K562 (cell line): ENCODE measurements around the gene OR4S1. TPM values are rescaled to one million over a fixed set of nuclear protein-coding genes. Genes with fewer than 3 reads are reported as not detected.

Experiments
- ATAC-seq: fragments of 200-7000 bp; cut with Tn5 transposase; 3 replicates; pipeline ENCODE4 v1.9.1; 2020; ENCODE audit warnings: moderate library complexity
- BruUV-seq: library from RNA; stranded (reverse); fragments of 400-500 nt; replicated peaks from 2 replicates; lab custom pipeline; 2021; lab: Mats Ljungman, UMichigan
- CTCF ChIA-PET: fragments of 300-600 bp; formaldehyde crosslinking; extraction: SDS; loops from one replicate; lab custom pipeline; 2021; ENCODE audit warnings: low intra/inter-chr PET ratio; lab: Yijun Ruan, JAX
- POLR2A ChIA-PET: fragments of 300-600, 350-650 bp; sonication (Branson Sonifier 250); formaldehyde crosslinking; extraction: SDS; loops from one replicate; lab custom pipeline; 2021; ENCODE audit warnings: antibody characterized with exemption, inconsistent platforms; lab: Yijun Ruan, JAX
- DNase-seq, 4 experiments: peaks; one replicate each; pipeline versions ENCODE4 v3.0.0 to v3.0.0-alpha.2; 2011 to 2018; ENCODE audit warnings: low spot score in 3 of 4, mixed read lengths in 3 of 4; ENCODE audit errors: extremely low read depth in 1 of 4
- FAIRE-seq: peaks from 2 replicates; lab custom pipeline; 2011; peaks lifted over from hg19 to GRCh38; lab: Jason Lieb, UNC
- H2AFZ ChIP-seq: 2 replicates; pipeline ENCODE4 v1.6.0; 2011; ENCODE audit warnings: low read depth, low read length, control low read depth, inconsistent platforms
- H3K27ac ChIP-seq: fragments of 200-600 bp; 3 replicates; pipeline ENCODE4 v1.8.0; 2011; ENCODE audit warnings: low read depth, mild to moderate bottlenecking, control low read depth, inconsistent platforms, low read length, moderate library complexity, mixed read lengths; ENCODE audit errors: extremely low read depth
- H3K27me3 ChIP-seq, 2 experiments: fragments of 300-600 bp in 1 of 2; 2 replicates in 1 of 2; 3 replicates in 1 of 2; pipeline versions ENCODE4 v1.6.0 to v1.8.0; 2011; ENCODE audit warnings: inconsistent platforms in 2 of 2, low read length in 2 of 2, mild to moderate bottlenecking in 1 of 2, mixed read lengths in 1 of 2, moderate library complexity in 1 of 2; ENCODE audit not compliant: control insufficient read depth in 2 of 2, insufficient read depth in 2 of 2
- H3K36me3 ChIP-seq: fragments of 300-600 bp; 3 replicates; pipeline ENCODE4 v1.8.0; 2011; ENCODE audit warnings: mild to moderate bottlenecking, low read length, inconsistent platforms; ENCODE audit not compliant: control insufficient read depth, insufficient read depth
- H3K4me1 ChIP-seq, 2 experiments: fragments of 200-600 bp in 1 of 2; replicated peaks in 1 of 2; 2 replicates in 1 of 2; 3 replicates in 1 of 2; pipeline versions ENCODE4 v1.5.1 to v1.8.0; 2011; ENCODE audit warnings: inconsistent platforms in 2 of 2, low read length in 2 of 2, mild to moderate bottlenecking in 1 of 2, mixed read lengths in 1 of 2, moderate library complexity in 1 of 2; ENCODE audit not compliant: control insufficient read depth in 2 of 2, insufficient read depth in 2 of 2
- H3K4me2 ChIP-seq: 2 replicates; pipeline ENCODE4 v1.6.1; 2011; ENCODE audit warnings: low read length, control low read depth, inconsistent platforms, mixed read lengths; ENCODE audit not compliant: insufficient read depth
- H3K4me3 ChIP-seq: fragments of 200-600 bp; sonication (generic), shearing (Covaris generic); 2 replicates; pipeline ENCODE4 v1.5.1; 2016; ENCODE audit warnings: control low read depth, inconsistent platforms
- H3K79me2 ChIP-seq: fragments of 200-600 bp; 3 replicates; pipeline ENCODE4 v1.8.0; 2011; ENCODE audit warnings: low read length, inconsistent platforms; ENCODE audit not compliant: control insufficient read depth, insufficient read depth
- H3K9ac ChIP-seq, 2 experiments: 2 replicates each; pipeline versions ENCODE4 v1.6.0 to v1.6.1; 2011; ENCODE audit warnings: low read depth in 2 of 2, low read length in 2 of 2, control low read depth in 1 of 2, inconsistent platforms in 1 of 2, mild to moderate bottlenecking in 1 of 2, mixed read lengths in 1 of 2; ENCODE audit not compliant: insufficient read depth in 1 of 2
- H3K9me1 ChIP-seq: one replicate; pipeline ENCODE4 v1.6.0; 2011; ENCODE audit warnings: inconsistent platforms, mild to moderate bottlenecking, low read length, moderate library complexity; ENCODE audit not compliant: control insufficient read depth, insufficient read depth
- H3K9me3 ChIP-seq: replicated peaks from 2 replicates; pipeline ENCODE4 v1.5.1; 2011; ENCODE audit warnings: low read depth, low read length, inconsistent platforms; ENCODE audit not compliant: control insufficient read depth, insufficient read depth
- H4K20me1 ChIP-seq: replicated peaks from 2 replicates; pipeline ENCODE4 v1.6.1; 2011; ENCODE audit warnings: low read length, inconsistent platforms, mixed read lengths; ENCODE audit not compliant: control insufficient read depth, insufficient read depth
- ARID4B ChIP-seq: sonication (generic); formaldehyde crosslinking; IDR thresholded peaks from 2 replicates; pipeline ENCODE4 v1.8.0; 2022; ENCODE audit warnings: mild to moderate bottlenecking, missing genetic modification reagents
- DNMT1 ChIP-seq: fragments of 450-650 bp; IDR thresholded peaks from 2 replicates; pipeline ENCODE4 v1.6.1; 2016; ENCODE audit warnings: antibody characterized with exemption, mild to moderate bottlenecking
- RBM39 ChIP-seq: fragments of 200-400 bp; formaldehyde crosslinking; optimal IDR thresholded peaks from 2 replicates; pipeline ENCODE3; 2018; ENCODE audit warnings: low read depth, low read length
- RFX5 ChIP-seq: IDR thresholded peaks from 2 replicates; pipeline ENCODE4 v1.6.1; 2011; ENCODE audit warnings: low read depth, mild to moderate bottlenecking, improper control_type of control experiment, low read length
- RHOXF2B ChIP-seq: fragments of 250-450 bp; sonication (Bioruptor Pico); conservative IDR thresholded peaks from 2 replicates; pipeline ENCODE4 v1.5.1; 2021
- SUPT5H ChIP-seq: fragments of 450-650 bp; IDR thresholded peaks from 2 replicates; pipeline ENCODE4 v1.6.1; 2016
- ZNF507 ChIP-seq: conservative IDR thresholded peaks from 2 replicates; pipeline ENCODE4 v1.6.1; 2017; ENCODE audit warnings: missing genetic modification characterization, missing compliant biosample characterization
- ZNF586 ChIP-seq: fragments of 450-650 bp; formaldehyde crosslinking; conservative IDR thresholded peaks from 2 replicates; pipeline ENCODE4 v1.4.0; 2020; ENCODE audit warnings: mild to moderate bottlenecking, moderate library complexity
- ZNF695 ChIP-seq: fragments of 450-650 bp; formaldehyde crosslinking; IDR thresholded peaks from 2 replicates; pipeline ENCODE4 v1.4.0; 2020; ENCODE audit warnings: mild to moderate bottlenecking, moderate library complexity
- WGBS: fragments of 100-300 bp; shearing (Covaris generic); methylation state at CpG from one replicate; pipeline ENCODE4 v1.1.6; 2016; ENCODE audit warnings: low coverage, mixed read lengths; ENCODE audit not compliant: insufficient coverage; ENCODE audit errors: missing lambda C conversion rate; 5-methylcytosine and 5-hydroxymethylcytosine counted together
- in situ Hi-C: fragments of 300-500 bp; cut with MboI; formaldehyde crosslinking; loops from 4 replicates; pipeline ENCODE4 v1.15.0; 2018; ENCODE audit warnings: inconsistent platforms, mixed read lengths
- intact Hi-C: fragments of 100-400 bp; cut with micrococcal nuclease; formaldehyde crosslinking; loops from 2 replicates; pipeline ENCODE4 v1.14.2; 2022
- polyA plus RNA-seq, 8 experiments: library from polyadenylated mRNA; depleted of rRNA in 4 of 8; stranded (reverse) in 5 of 8; unstranded in 3 of 8; fragments of >200 nt; fragmentation: Nextera tagmentation in 2 of 8; fragmentation: Illumina TruSeq in 1 of 8; extraction: Ambion mirVana in 2 of 8; extraction: Trizol in 1 of 8; gene quantifications; 2 replicates each; pipeline versions ENCODE4 v1.2.1 to v1.2.3, GENCODE V29; 2011 to 2014; ENCODE audit warnings: inconsistent platforms in 1 of 8, missing spikeins in 1 of 8
- total RNA-seq, 7 experiments: library from RNA; depleted of rRNA in 6 of 7; stranded (reverse); fragments of >200 nt in 6 of 7; fragmentation: Illumina TruSeq in 2 of 7; extraction: Trizol in 2 of 7; gene quantifications; 2 replicates each; pipeline versions ENCODE4 v1.2.1 to v1.2.3, GENCODE V29; 2011 to 2021; ENCODE audit warnings: low replicate concordance in 1 of 7
- TF ChIP-seq, protein P1 (sequence below): fragments of 250-450 bp; sonication (Bioruptor Pico); IDR thresholded peaks from 2 replicates; pipeline ENCODE4 v1.8.0; 2022; ENCODE audit warnings: moderate library complexity, mild to moderate bottlenecking, inconsistent platforms
- TF ChIP-seq, protein P2 (sequence below): sonication (generic); formaldehyde crosslinking; IDR thresholded peaks from 2 replicates; pipeline ENCODE4 v1.8.0; 2023; ENCODE audit warnings: mild to moderate bottlenecking, missing genetic modification reagents
- TF ChIP-seq, protein P3 (sequence below): fragments of 450-650 bp; conservative IDR thresholded peaks from 2 replicates; pipeline ENCODE4 v1.6.1; 2016; ENCODE audit warnings: missing genetic modification characterization, low read depth, mild to moderate bottlenecking, control low read depth, missing compliant biosample characterization

Gene OR4S1
- total and polyA plus RNA-seq, 9 of the 15 experiments (the other 6 are each of a cell fraction or from before 2014, with no cell fraction given): not detected

DNA sequence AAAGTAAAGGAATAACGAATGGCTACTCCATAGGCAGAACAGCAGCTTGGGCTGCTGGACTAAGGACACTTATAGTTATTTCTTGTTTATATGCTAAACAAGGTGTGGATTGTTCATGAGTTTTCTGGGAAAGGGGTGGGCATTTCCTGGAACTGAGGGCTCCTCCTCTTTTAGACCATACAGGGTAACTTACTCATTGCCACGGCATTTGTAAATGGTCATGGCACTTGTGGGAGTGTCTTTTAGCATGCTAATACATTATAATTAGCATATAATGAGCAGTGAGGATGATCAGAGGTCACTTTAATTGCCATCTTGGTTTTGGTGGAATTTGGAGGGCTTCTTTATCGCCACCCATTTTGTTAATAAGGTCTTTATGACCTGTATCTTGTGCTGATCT is 35.4 kb upstream of the OR4S1 start:
- Histone ChIP-seq H3K79me2 (no peaks in the 10 kb centered on the region), H3K36me3 (no peaks in the 10 kb centered on the region), H3K9ac (no peak overlapping the region), H3K9me3 (no peaks in the 10 kb centered on the region), H2AFZ (no peak overlapping the region), H3K4me2 (no peak overlapping the region), H3K4me1 (no peaks in the 10 kb centered on the region), H3K9me1 (no peaks in the 10 kb centered on the region), H3K27me3 (no peaks in the 10 kb centered on the region), H3K4me3 (no peak overlapping the region), H4K20me1 (no peaks in the 10 kb centered on the region), H3K27ac (no peak overlapping the region)
- FAIRE-seq (no peak), ATAC-seq (peak; percentile 49; the same call in 2 of the 3 replicates), DNase-seq (peak in 1 of 4 experiments; percentile 35)
- POLR2A ChIA-PET: no interaction called here
- intact Hi-C loops (no loop called here), in situ Hi-C loops (no loop called here)
- 0% methylated on average over 3 of the region's 3 CpGs for WGBS
- no TSS peak for BruUV-seq
- CTCF ChIA-PET: no interaction called here
- TF ChIP-seq RBM39 (no peak), RHOXF2B (CRISPR knock-in tag) (no peak), SUPT5H (no peak), ARID4B (CRISPR knock-in tag) (no peak), ZNF695 (CRISPR knock-in tag) (no peak), DNMT1 (no peak), RFX5 (no peak), ZNF507 (tag) (no peak), ZNF586 (CRISPR knock-in tag) (no peak)
- TF ChIP-seq, protein P1, sequence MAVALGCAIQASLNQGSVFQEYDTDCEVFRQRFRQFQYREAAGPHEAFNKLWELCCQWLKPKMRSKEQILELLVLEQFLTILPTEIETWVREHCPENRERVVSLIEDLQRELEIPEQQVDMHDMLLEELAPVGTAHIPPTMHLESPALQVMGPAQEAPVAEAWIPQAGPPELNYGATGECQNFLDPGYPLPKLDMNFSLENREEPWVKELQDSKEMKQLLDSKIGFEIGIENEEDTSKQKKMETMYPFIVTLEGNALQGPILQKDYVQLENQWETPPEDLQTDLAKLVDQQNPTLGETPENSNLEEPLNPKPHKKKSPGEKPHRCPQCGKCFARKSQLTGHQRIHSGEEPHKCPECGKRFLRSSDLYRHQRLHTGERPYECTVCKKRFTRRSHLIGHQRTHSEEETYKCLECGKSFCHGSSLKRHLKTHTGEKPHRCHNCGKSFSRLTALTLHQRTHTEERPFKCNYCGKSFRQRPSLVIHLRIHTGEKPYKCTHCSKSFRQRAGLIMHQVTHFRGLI (CRISPR knock-in tag): no peak
- TF ChIP-seq, protein P2, sequence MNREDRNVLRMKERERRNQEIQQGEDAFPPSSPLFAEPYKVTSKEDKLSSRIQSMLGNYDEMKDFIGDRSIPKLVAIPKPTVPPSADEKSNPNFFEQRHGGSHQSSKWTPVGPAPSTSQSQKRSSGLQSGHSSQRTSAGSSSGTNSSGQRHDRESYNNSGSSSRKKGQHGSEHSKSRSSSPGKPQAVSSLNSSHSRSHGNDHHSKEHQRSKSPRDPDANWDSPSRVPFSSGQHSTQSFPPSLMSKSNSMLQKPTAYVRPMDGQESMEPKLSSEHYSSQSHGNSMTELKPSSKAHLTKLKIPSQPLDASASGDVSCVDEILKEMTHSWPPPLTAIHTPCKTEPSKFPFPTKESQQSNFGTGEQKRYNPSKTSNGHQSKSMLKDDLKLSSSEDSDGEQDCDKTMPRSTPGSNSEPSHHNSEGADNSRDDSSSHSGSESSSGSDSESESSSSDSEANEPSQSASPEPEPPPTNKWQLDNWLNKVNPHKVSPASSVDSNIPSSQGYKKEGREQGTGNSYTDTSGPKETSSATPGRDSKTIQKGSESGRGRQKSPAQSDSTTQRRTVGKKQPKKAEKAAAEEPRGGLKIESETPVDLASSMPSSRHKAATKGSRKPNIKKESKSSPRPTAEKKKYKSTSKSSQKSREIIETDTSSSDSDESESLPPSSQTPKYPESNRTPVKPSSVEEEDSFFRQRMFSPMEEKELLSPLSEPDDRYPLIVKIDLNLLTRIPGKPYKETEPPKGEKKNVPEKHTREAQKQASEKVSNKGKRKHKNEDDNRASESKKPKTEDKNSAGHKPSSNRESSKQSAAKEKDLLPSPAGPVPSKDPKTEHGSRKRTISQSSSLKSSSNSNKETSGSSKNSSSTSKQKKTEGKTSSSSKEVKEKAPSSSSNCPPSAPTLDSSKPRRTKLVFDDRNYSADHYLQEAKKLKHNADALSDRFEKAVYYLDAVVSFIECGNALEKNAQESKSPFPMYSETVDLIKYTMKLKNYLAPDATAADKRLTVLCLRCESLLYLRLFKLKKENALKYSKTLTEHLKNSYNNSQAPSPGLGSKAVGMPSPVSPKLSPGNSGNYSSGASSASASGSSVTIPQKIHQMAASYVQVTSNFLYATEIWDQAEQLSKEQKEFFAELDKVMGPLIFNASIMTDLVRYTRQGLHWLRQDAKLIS (CRISPR knock-in tag): no peak
- TF ChIP-seq, protein P3, sequence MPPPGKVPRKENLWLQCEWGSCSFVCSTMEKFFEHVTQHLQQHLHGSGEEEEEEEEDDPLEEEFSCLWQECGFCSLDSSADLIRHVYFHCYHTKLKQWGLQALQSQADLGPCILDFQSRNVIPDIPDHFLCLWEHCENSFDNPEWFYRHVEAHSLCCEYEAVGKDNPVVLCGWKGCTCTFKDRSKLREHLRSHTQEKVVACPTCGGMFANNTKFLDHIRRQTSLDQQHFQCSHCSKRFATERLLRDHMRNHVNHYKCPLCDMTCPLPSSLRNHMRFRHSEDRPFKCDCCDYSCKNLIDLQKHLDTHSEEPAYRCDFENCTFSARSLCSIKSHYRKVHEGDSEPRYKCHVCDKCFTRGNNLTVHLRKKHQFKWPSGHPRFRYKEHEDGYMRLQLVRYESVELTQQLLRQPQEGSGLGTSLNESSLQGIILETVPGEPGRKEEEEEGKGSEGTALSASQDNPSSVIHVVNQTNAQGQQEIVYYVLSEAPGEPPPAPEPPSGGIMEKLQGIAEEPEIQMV (tag): no peak
